GM19043 (cell line): ENCODE results near the gene GDF9.
A peak's percentile ranks its signal among the peaks of the same experiment; 100 is the strongest.

Experiments used
- ATAC-seq: cut with Tn5 transposase; IDR thresholded peaks from one replicate; pipeline ENCODE4 v1.9.1; 2021; ENCODE audit warnings: low read depth; ENCODE audit not compliant: unreplicated experiment

The GDF9 gene

GRCh38 chr5:132839426-132840301 lies 26.6 kb downstream of the GDF9 start:
- ATAC-seq: no peak

- no peak for ATAC-seq
Observed at GRCh38 chr5:132838516-132839282, 27.6 kb downstream of the GDF9 start.

- no peak for ATAC-seq
Observed at GRCh38 chr5:132837868-132838267, 28.4 kb downstream of the GDF9 start.

GRCh38 chr5:132836852-132837251 lies 29.4 kb downstream of the GDF9 start:
- ATAC-seq: no peak

GRCh38 chr5:132834057-132834456 lies 32.2 kb downstream of the GDF9 start:
- ATAC-seq: no peak

- ATAC-seq: no peak
Observed at GRCh38 chr5:132832612-132833011, 33.7 kb downstream of the GDF9 start.

GRCh38 chr5:132831095-132831860 lies 35.0 kb downstream of the GDF9 start:
- no peak for ATAC-seq

- ATAC-seq: peak; percentile 54
Observed at GRCh38 chr5:132830436-132831094, 35.7 kb downstream of the GDF9 start, which contains the start of gene SHROOM1. SHROOM1 (minus strand) TSS chr5:132830647; CDS start chr5:132826140, 4,507 bp downstream.

- peak; percentile 74 for ATAC-seq
Observed at GRCh38 chr5:132829742-132830435, 36.4 kb downstream of the GDF9 start.

- ATAC-seq: no peak
Observed at GRCh38 chr5:132828846-132829494, 37.3 kb downstream of the GDF9 start.

GRCh38 chr5:132827943-132828673 lies 38.2 kb downstream of the GDF9 start:
- ATAC-seq: no peak

GRCh38 chr5:132826424-132827082 lies 39.7 kb downstream of the GDF9 start:
- no peak for ATAC-seq

- ATAC-seq: no peak
Observed at GRCh38 chr5:132825834-132826391, 40.4 kb downstream of the GDF9 start.

GRCh38 chr5:132825033-132825833 lies 41.0 kb downstream of the GDF9 start:
- ATAC-seq: no peak

- no peak for ATAC-seq
Observed at GRCh38 chr5:132824426-132824825, 41.8 kb downstream of the GDF9 start.

GRCh38 chr5:132823481-132824050 lies 42.7 kb downstream of the GDF9 start:
- no peak for ATAC-seq
